Measurements from ENCODE around the gene MUC3A. TPM values are rescaled to one million over a fixed set of nuclear protein-coding genes. Genes with fewer than 3 reads are reported as not detected.
A peak's percentile ranks its signal among the peaks of the same experiment; 100 is the strongest.
"Not testable (repeated sequence)": the region's sequence is repeated elsewhere in the genome, so short reads cannot be mapped to it uniquely, and the experiment has no call there.

MUC3A gene
- total and polyA plus RNA-seq, 2 experiments from 2014 or later = 16.3 to 44.4 TPM

DNA sequence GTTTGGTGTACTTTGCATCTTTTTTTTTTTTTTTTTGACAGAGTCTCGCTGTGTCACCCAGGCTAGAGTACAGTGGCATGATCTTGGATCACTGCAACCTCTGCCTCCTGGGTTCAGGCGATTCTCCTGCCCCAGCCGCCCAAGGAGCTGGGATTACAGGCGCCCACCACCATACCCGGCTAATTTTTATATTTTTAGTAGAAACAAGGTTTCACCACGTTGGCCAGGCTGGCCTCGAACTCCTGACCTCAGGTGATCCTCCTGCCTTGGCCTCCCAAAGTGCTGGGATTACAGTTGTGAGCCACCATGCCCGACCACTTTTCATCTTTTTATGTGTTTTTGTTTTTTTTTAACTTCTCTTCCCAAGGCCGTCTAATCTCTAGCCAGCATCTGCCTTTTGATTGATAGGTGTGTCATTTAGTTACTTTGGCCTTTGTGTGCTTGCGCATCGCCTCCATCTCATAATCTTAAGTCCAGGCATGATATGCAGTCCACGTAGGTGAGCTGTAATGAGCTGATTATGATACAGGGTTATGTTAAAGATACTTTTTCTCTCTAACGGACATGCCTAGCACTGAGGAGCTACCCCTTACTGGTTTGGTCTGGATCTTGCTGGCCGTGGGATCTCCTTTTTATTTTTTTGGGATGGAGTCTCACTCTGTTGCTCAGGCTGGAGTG lies 35.0 kb downstream of the MUC3A start:
- not testable (repeated sequence) for H3K27ac Mint-ChIP-seq; H3K79me2 ChIP-seq (replicated peaks; ENCODE audit: insufficient read depth); H3K27me3 Mint-ChIP-seq (ENCODE audit: insufficient read depth, low read depth, poor library complexity); H3F3A ChIP-seq (replicated peaks; ENCODE audit: low read depth); H3K4me3 Mint-ChIP-seq; H4K20me1 ChIP-seq (replicated peaks; ENCODE audit: insufficient read depth); H3K9me2 ChIP-seq (ENCODE audit: insufficient read depth); H3K4me2 ChIP-seq; H3K36me3 ChIP-seq (ENCODE audit: insufficient read depth); H3K4me1 Mint-ChIP-seq; DNase-seq (ENCODE audit: low spot score); H3K4me3 ChIP-seq; H2AFZ ChIP-seq; H3K4me1 ChIP-seq (ENCODE audit: insufficient read depth); H3K9me3 Mint-ChIP-seq; ATAC-seq; H3K36me3 Mint-ChIP-seq (ENCODE audit: low read depth); H3K27ac ChIP-seq (ENCODE audit: low read depth); H3K27me3 ChIP-seq (ENCODE audit: insufficient read depth)

DNA sequence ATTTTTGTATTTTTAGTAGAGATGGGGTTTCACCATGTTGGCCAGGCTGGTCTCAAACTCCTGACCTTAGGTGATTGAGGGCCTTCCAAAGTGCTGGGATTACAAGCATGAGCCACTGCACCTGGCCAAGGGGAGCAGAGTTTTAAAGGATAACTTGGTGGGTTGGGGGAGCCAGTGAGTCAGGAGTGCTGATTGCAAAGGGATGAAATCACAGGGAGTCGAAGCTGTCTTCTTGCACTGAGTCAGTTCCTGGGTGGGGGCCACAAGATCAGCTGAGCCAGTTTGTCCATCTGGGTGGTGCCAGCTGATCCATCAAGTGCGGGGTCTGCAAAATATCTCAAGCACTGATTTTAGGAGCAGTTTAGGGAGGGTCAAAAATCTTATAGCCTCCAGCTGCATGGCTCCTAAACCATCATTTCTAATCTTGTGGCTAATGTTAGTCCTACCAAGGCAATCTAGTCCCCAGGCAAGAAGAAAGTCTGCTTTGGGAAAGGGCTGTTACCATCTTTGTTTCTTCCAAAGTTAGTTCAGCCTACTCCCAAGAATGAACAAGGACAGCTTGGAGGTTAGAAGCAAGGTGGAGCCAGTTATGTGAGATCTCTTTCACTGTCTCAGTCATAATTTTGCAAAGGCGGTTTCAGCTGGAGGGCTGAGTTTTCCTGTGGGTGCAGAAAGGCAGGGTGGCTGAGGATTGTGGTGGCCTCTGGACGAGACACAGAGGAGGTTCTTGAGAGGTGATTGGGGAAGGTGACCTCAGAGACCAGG lies 35.9 kb downstream of the MUC3A start:
- ATAC-seq = peak; percentile 58
- H3K4me3 Mint-ChIP-seq; H4K20me1 ChIP-seq (replicated peaks; ENCODE audit: insufficient read depth); H3K27me3 ChIP-seq (ENCODE audit: insufficient read depth); H3K79me2 ChIP-seq (replicated peaks; ENCODE audit: insufficient read depth); H2AFZ ChIP-seq; H3K4me2 ChIP-seq; H3K9me3 Mint-ChIP-seq; H3K27ac Mint-ChIP-seq; H3K27ac ChIP-seq (ENCODE audit: low read depth); H3K4me1 ChIP-seq (ENCODE audit: insufficient read depth); DNase-seq (ENCODE audit: low spot score); H3K4me3 ChIP-seq; H3K36me3 ChIP-seq (ENCODE audit: insufficient read depth); H3K4me1 Mint-ChIP-seq; H3K9me2 ChIP-seq (ENCODE audit: insufficient read depth); H3F3A ChIP-seq (replicated peaks; ENCODE audit: low read depth); H3K27me3 Mint-ChIP-seq (ENCODE audit: insufficient read depth, low read depth, poor library complexity); H3K36me3 Mint-ChIP-seq (ENCODE audit: low read depth): not testable (repeated sequence)
- TF ChIP-seq, protein P1, sequence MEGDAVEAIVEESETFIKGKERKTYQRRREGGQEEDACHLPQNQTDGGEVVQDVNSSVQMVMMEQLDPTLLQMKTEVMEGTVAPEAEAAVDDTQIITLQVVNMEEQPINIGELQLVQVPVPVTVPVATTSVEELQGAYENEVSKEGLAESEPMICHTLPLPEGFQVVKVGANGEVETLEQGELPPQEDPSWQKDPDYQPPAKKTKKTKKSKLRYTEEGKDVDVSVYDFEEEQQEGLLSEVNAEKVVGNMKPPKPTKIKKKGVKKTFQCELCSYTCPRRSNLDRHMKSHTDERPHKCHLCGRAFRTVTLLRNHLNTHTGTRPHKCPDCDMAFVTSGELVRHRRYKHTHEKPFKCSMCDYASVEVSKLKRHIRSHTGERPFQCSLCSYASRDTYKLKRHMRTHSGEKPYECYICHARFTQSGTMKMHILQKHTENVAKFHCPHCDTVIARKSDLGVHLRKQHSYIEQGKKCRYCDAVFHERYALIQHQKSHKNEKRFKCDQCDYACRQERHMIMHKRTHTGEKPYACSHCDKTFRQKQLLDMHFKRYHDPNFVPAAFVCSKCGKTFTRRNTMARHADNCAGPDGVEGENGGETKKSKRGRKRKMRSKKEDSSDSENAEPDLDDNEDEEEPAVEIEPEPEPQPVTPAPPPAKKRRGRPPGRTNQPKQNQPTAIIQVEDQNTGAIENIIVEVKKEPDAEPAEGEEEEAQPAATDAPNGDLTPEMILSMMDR (conservative IDR thresholded peaks at IDR 0.05; ENCODE audit: low read depth in 2 of 2) = peak in 1 of 2 experiments; percentile 22; a peak in 1 of 4 replicates

DNA sequence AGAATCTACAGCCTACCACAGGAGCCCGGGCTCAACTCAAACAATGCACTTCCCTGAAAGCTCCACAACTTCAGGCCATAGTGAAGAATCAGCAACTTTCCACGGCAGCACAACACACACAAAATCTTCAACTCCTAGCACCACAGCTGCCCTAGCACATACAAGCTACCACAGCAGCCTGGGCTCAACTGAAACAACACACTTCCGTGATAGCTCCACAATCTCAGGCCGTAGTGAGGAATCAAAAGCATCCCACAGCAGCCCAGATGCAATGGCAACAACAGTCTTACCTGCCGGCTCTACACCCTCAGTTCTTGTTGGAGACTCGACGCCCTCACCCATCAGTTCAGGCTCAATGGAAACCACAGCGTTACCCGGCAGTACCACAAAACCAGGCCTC lies 42.3 kb downstream of the MUC3A start:
- Histone ChIP-seq H3K9me2 (ENCODE audit: insufficient read depth) (no peaks in the 10 kb centered on the region), H3F3A (replicated peaks; ENCODE audit: low read depth) (no peaks in the 10 kb centered on the region), H4K20me1 (replicated peaks; ENCODE audit: insufficient read depth) (no peaks in the 10 kb centered on the region), H2AFZ (no peak overlapping the region), H3K4me2 (no peak overlapping the region), H3K4me3 (no peak overlapping the region), H3K27ac (ENCODE audit: low read depth) (no peak overlapping the region), H3K36me3 (ENCODE audit: insufficient read depth) (no peaks in the 10 kb centered on the region), H3K27me3 (ENCODE audit: insufficient read depth) (no peaks in the 10 kb centered on the region), H3K4me1 (ENCODE audit: insufficient read depth) (no peaks in the 10 kb centered on the region), H3K79me2 (replicated peaks; ENCODE audit: insufficient read depth) (no peaks in the 10 kb centered on the region)
- Mint-ChIP-seq H3K4me1 (no peaks in the 10 kb centered on the region), H3K36me3 (ENCODE audit: low read depth) (no peaks in the 10 kb centered on the region), H3K4me3 (no peak overlapping the region), H3K27ac (no peak overlapping the region), H3K27me3 (ENCODE audit: insufficient read depth, low read depth, poor library complexity) (no peaks in the 10 kb centered on the region), H3K9me3 (peaks cover 5% of the 10 kb centered on the region; the same call in 2 of the 3 replicates)
- ATAC-seq (no peak), DNase-seq (ENCODE audit: low spot score) (no peak)
- no peak for TF ChIP-seq EZH2 (IDR thresholded peaks at IDR 0.05; ENCODE audit: low read depth, unreplicated experiment)
- TF ChIP-seq NANOG (IDR thresholded peaks at IDR 0.05; ENCODE audit: borderline replicate concordance) = no peak
- no peak for TF ChIP-seq POLR2AphosphoS5 (IDR thresholded peaks at IDR 0.05; ENCODE audit: low read depth)
- TF ChIP-seq, protein P2, sequence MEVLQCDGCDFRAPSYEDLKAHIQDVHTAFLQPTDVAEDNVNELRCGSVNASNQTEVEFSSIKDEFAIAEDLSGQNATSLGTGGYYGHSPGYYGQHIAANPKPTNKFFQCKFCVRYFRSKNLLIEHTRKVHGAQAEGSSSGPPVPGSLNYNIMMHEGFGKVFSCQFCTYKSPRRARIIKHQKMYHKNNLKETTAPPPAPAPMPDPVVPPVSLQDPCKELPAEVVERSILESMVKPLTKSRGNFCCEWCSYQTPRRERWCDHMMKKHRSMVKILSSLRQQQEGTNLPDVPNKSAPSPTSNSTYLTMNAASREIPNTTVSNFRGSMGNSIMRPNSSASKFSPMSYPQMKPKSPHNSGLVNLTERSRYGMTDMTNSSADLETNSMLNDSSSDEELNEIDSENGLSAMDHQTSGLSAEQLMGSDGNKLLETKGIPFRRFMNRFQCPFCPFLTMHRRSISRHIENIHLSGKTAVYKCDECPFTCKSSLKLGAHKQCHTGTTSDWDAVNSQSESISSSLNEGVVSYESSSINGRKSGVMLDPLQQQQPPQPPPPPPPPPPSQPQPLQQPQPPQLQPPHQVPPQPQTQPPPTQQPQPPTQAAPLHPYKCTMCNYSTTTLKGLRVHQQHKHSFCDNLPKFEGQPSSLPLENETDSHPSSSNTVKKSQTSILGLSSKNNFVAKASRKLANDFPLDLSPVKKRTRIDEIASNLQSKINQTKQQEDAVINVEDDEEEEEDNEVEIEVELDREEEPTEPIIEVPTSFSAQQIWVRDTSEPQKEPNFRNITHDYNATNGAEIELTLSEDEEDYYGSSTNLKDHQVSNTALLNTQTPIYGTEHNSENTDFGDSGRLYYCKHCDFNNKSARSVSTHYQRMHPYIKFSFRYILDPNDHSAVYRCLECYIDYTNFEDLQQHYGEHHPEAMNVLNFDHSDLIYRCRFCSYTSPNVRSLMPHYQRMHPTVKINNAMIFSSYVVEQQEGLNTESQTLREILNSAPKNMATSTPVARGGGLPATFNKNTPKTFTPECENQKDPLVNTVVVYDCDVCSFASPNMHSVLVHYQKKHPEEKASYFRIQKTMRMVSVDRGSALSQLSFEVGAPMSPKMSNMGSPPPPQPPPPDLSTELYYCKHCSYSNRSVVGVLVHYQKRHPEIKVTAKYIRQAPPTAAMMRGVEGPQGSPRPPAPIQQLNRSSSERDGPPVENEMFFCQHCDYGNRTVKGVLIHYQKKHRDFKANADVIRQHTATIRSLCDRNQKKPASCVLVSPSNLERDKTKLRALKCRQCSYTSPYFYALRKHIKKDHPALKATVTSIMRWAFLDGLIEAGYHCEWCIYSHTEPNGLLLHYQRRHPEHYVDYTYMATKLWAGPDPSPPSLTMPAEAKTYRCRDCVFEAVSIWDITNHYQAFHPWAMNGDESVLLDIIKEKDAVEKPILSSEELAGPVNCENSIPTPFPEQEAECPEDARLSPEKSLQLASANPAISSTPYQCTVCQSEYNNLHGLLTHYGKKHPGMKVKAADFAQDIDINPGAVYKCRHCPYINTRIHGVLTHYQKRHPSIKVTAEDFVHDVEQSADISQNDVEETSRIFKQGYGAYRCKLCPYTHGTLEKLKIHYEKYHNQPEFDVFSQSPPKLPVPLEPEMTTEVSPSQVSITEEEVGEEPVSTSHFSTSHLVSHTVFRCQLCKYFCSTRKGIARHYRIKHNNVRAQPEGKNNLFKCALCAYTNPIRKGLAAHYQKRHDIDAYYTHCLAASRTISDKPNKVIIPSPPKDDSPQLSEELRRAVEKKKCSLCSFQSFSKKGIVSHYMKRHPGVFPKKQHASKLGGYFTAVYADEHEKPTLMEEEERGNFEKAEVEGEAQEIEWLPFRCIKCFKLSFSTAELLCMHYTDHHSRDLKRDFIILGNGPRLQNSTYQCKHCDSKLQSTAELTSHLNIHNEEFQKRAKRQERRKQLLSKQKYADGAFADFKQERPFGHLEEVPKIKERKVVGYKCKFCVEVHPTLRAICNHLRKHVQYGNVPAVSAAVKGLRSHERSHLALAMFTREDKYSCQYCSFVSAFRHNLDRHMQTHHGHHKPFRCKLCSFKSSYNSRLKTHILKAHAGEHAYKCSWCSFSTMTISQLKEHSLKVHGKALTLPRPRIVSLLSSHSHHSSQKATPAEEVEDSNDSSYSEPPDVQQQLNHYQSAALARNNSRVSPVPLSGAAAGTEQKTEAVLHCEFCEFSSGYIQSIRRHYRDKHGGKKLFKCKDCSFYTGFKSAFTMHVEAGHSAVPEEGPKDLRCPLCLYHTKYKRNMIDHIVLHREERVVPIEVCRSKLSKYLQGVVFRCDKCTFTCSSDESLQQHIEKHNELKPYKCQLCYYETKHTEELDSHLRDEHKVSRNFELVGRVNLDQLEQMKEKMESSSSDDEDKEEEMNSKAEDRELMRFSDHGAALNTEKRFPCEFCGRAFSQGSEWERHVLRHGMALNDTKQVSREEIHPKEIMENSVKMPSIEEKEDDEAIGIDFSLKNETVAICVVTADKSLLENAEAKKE (CRISPR knock-in tag; IDR thresholded peaks at IDR 0.05) = no peak
- no peak for TF ChIP-seq ZNF114 (CRISPR knock-in tag; IDR thresholded peaks at IDR 0.05)
- TF ChIP-seq ZNF331 (CRISPR knock-in tag; IDR thresholded peaks at IDR 0.05; ENCODE audit: low read depth) = no peak
- TF ChIP-seq STAT1 (IDR thresholded peaks at IDR 0.05; ENCODE audit: unreplicated experiment) = no peak
